NB4 (cell line): ENCODE results near the gene HGF.

ENCODE experiments used
- CTCF ChIP-seq: IDR thresholded peaks from one replicate; pipeline ENCODE4 v1.5.1; 2012; ENCODE audit warnings: low read depth, low read length
- MAX ChIP-seq: IDR thresholded peaks from 2 replicates; pipeline ENCODE4 v1.6.1; 2011; ENCODE audit warnings: low read depth, low read length
- POLR2A ChIP-seq: IDR thresholded peaks from 2 replicates; pipeline ENCODE4 v1.6.1; 2011; ENCODE audit warnings: mild to moderate bottlenecking; ENCODE audit not compliant: insufficient read length; ENCODE audit errors: extremely low read depth

- TF ChIP-seq CTCF (no peak), POLR2A (no peak), MAX (no peak)
Measured at GRCh38 chr7:81751619-81752317, 18.1 kb downstream of the HGF start.
